ENCODE measurements around the gene AAMP.

Gene AAMP

GRCh38 chr2:218262631-218263586 is 7.0 kb downstream of the AAMP start:
- no peak for DNase-seq (ENCODE audit: extremely low spot score)
- CTCF ChIA-PET = no interaction called here
- TF ChIP-seq LEF1 (IDR thresholded peaks at IDR 0.05; ENCODE audit: borderline replicate concordance) (no peak), SP1 (IDR thresholded peaks at IDR 0.05) (no peak), TARDBP (IDR thresholded peaks at IDR 0.05) (no peak), FOXK2 (IDR thresholded peaks at IDR 0.05) (no peak), ARNT (IDR thresholded peaks at IDR 0.05) (no peak), HDGF (IDR thresholded peaks at IDR 0.05; ENCODE audit: borderline replicate concordance) (no peak), ELF4 (IDR thresholded peaks at IDR 0.05) (no peak), L3MBTL2 (conservative IDR thresholded peaks at IDR 0.05) (no peak), NFRKB (IDR thresholded peaks at IDR 0.05) (no peak), SUZ12 (IDR thresholded peaks at IDR 0.05) (no peak), FOXA1 (IDR thresholded peaks at IDR 0.05) (no peak), FOXM1 (IDR thresholded peaks at IDR 0.05; ENCODE audit: borderline replicate concordance) (no peak)
- POLR2A ChIA-PET = no interaction called here

GRCh38 chr2:218262237-218262600 is 7.7 kb downstream of the AAMP start:
- CTCF ChIA-PET = no interaction called here
- TF ChIP-seq LEF1 (IDR thresholded peaks at IDR 0.05; ENCODE audit: borderline replicate concordance) (no peak), ELF4 (IDR thresholded peaks at IDR 0.05) (no peak)
- no peak for DNase-seq (ENCODE audit: extremely low spot score)
- POLR2A ChIA-PET = no interaction called here

- POLR2A ChIA-PET = no interaction called here
- no peak for DNase-seq (ENCODE audit: extremely low spot score)
- TF ChIP-seq SP1 (IDR thresholded peaks at IDR 0.05) (no peak), ELF4 (IDR thresholded peaks at IDR 0.05) (no peak), CTBP1 (IDR thresholded peaks at IDR 0.05; ENCODE audit: borderline replicate concordance) (no peak), NFRKB (IDR thresholded peaks at IDR 0.05) (no peak), FOXM1 (IDR thresholded peaks at IDR 0.05; ENCODE audit: borderline replicate concordance) (no peak)
- CTCF ChIA-PET = no interaction called here
These were observed 8.3 kb downstream of the AAMP start for GRCh38 chr2:218261423-218262236.

GRCh38 chr2:218260742-218261422 is 9.1 kb downstream of the AAMP start, which contains the start of gene GPBAR1:
GPBAR1 (plus strand) TSS chr2:218261015; CDS start chr2:218262725, 1,710 bp downstream.
- CTCF ChIA-PET = no interaction called here
- POLR2A ChIA-PET = interaction anchor here (1.0 kb wide), 1 partner anchor 9 kb away, joined by 4 read pairs; the partner anchor contains the start of genes AAMP and PNKD
- no peak for DNase-seq (ENCODE audit: extremely low spot score)
- TF ChIP-seq SUZ12 (IDR thresholded peaks at IDR 0.05) = no peak
- TF ChIP-seq FOXA1 (IDR thresholded peaks at IDR 0.05) = no peak
- TF ChIP-seq LEF1 (IDR thresholded peaks at IDR 0.05; ENCODE audit: borderline replicate concordance) = no peak
- TF ChIP-seq TARDBP (IDR thresholded peaks at IDR 0.05) = no peak
- no peak for TF ChIP-seq ZNF384 (IDR thresholded peaks at IDR 0.05)
- TF ChIP-seq PKNOX1 (IDR thresholded peaks at IDR 0.05) = no peak
- TF ChIP-seq FOXM1 (IDR thresholded peaks at IDR 0.05; ENCODE audit: borderline replicate concordance) = no peak
- TF ChIP-seq L3MBTL2 (conservative IDR thresholded peaks at IDR 0.05) = no peak
- no peak for TF ChIP-seq ARNT (IDR thresholded peaks at IDR 0.05)
- TF ChIP-seq FOXK2 (IDR thresholded peaks at IDR 0.05) = no peak
- TF ChIP-seq ELF4 (IDR thresholded peaks at IDR 0.05) = no peak
- no peak for TF ChIP-seq NFRKB (IDR thresholded peaks at IDR 0.05)
- no peak for TF ChIP-seq SP1 (IDR thresholded peaks at IDR 0.05)
- no peak for TF ChIP-seq HDGF (IDR thresholded peaks at IDR 0.05; ENCODE audit: borderline replicate concordance)
- TF ChIP-seq BHLHE40 (IDR thresholded peaks at IDR 0.05; ENCODE audit: borderline replicate concordance) = no peak
- no peak for TF ChIP-seq CTBP1 (IDR thresholded peaks at IDR 0.05; ENCODE audit: borderline replicate concordance)

- DNase-seq (ENCODE audit: extremely low spot score) = no peak
- POLR2A ChIA-PET = interaction anchor here (1.0 kb wide), 1 partner anchor 10 kb away, joined by 4 read pairs; the partner anchor contains the start of genes AAMP and PNKD
- TF ChIP-seq BHLHE40 (IDR thresholded peaks at IDR 0.05; ENCODE audit: borderline replicate concordance) = no peak
- no peak for TF ChIP-seq HDGF (IDR thresholded peaks at IDR 0.05; ENCODE audit: borderline replicate concordance)
- no peak for TF ChIP-seq NFRKB (IDR thresholded peaks at IDR 0.05)
- no peak for TF ChIP-seq CTBP1 (IDR thresholded peaks at IDR 0.05; ENCODE audit: borderline replicate concordance)
- no peak for TF ChIP-seq FOXM1 (IDR thresholded peaks at IDR 0.05; ENCODE audit: borderline replicate concordance)
- TF ChIP-seq FOXA1 (IDR thresholded peaks at IDR 0.05) = no peak
- TF ChIP-seq ELF4 (IDR thresholded peaks at IDR 0.05) = no peak
- TF ChIP-seq SUZ12 (IDR thresholded peaks at IDR 0.05) = no peak
- no peak for TF ChIP-seq TARDBP (IDR thresholded peaks at IDR 0.05)
- no peak for TF ChIP-seq SP1 (IDR thresholded peaks at IDR 0.05)
- TF ChIP-seq LEF1 (IDR thresholded peaks at IDR 0.05; ENCODE audit: borderline replicate concordance) = no peak
- no peak for TF ChIP-seq ZNF384 (IDR thresholded peaks at IDR 0.05)
- no peak for TF ChIP-seq PKNOX1 (IDR thresholded peaks at IDR 0.05)
- TF ChIP-seq FOXK2 (IDR thresholded peaks at IDR 0.05) = no peak
- TF ChIP-seq L3MBTL2 (conservative IDR thresholded peaks at IDR 0.05) = no peak
- TF ChIP-seq ARNT (IDR thresholded peaks at IDR 0.05) = no peak
- CTCF ChIA-PET = no interaction called here
These were observed 9.8 kb downstream of the AAMP start for GRCh38 chr2:218260166-218260565.

Measured in HEK293T (cell line).